DND-41 (cell line): ENCODE results near the gene MFSD6.

Experiments used
- ATAC-seq: fragments of 200-7000 bp; cut with Tn5 transposase; 3 replicates; pipeline ENCODE4 v1.9.1; 2021; ENCODE audit warnings: low read depth; ENCODE audit not compliant: insufficient read depth
- DNase-seq: peaks from one replicate; pipeline ENCODE4 v3.0.0-alpha.2; 2020
- H2AFZ ChIP-seq: 2 replicates; pipeline ENCODE4 v1.6.0; 2012; ENCODE audit warnings: low read depth, low read length
- H3K27ac ChIP-seq: 2 replicates; pipeline ENCODE4 v1.5.1; 2012; ENCODE audit warnings: low read length, inconsistent platforms
- H3K27me3 ChIP-seq: fragments of 200-600 bp; sonication (generic); 2 replicates; pipeline ENCODE4 v1.6.0; 2012; ENCODE audit warnings: low read length, mild to moderate bottlenecking, inconsistent platforms; ENCODE audit not compliant: insufficient read depth, poor library complexity
- H3K36me3 ChIP-seq: 2 replicates; pipeline ENCODE4 v1.5.1; 2012; ENCODE audit warnings: low read length, inconsistent platforms; ENCODE audit not compliant: insufficient read depth
- H3K4me1 ChIP-seq: 2 replicates; pipeline ENCODE4 v1.5.1; 2012; ENCODE audit warnings: mild to moderate bottlenecking, low read length; ENCODE audit not compliant: insufficient read depth
- H3K4me2 ChIP-seq: 2 replicates; pipeline ENCODE4 v1.6.0; 2012; ENCODE audit warnings: mild to moderate bottlenecking, moderate library complexity, low read length, inconsistent platforms; ENCODE audit not compliant: insufficient read depth
- H3K4me3 ChIP-seq, 2 experiments: fragments of 200-600 bp in 1 of 2; shearing (Covaris generic) in 1 of 2; 2 replicates each; pipeline ENCODE4 v1.5.1; 2012 to 2016; ENCODE audit warnings: inconsistent platforms in 2 of 2, low read length in 2 of 2, mild to moderate bottlenecking in 2 of 2, low read depth in 1 of 2, moderate library complexity in 1 of 2
- H3K79me2 ChIP-seq: 2 replicates; pipeline ENCODE4 v1.6.0; 2012; ENCODE audit warnings: low read length, inconsistent platforms; ENCODE audit not compliant: insufficient read depth
- H3K9ac ChIP-seq: 2 replicates; pipeline ENCODE4 v1.6.0; 2012; ENCODE audit warnings: low read depth, mild to moderate bottlenecking, inconsistent platforms, low read length, moderate library complexity
- H3K9me3 ChIP-seq: 2 replicates; pipeline ENCODE4 v1.5.1; 2012; ENCODE audit warnings: low read length, moderate library complexity, mild to moderate bottlenecking, inconsistent platforms; ENCODE audit not compliant: insufficient read depth, severe bottlenecking
- H4K20me1 ChIP-seq: 2 replicates; pipeline ENCODE4 v1.6.0; 2012; ENCODE audit warnings: low read length; ENCODE audit not compliant: insufficient read depth
- EZH2 ChIP-seq: IDR thresholded peaks from 3 replicates; pipeline ENCODE4 v1.6.1; 2012; ENCODE audit warnings: borderline replicate concordance, low read depth, mild to moderate bottlenecking, moderate library complexity, low read length, inconsistent platforms; ENCODE audit not compliant: severe bottlenecking
- TF ChIP-seq, protein P1 (sequence below): IDR thresholded peaks from 2 replicates; pipeline ENCODE4 v1.5.1; 2012; ENCODE audit warnings: borderline replicate concordance, low read length, moderate library complexity, mild to moderate bottlenecking; ENCODE audit not compliant: poor library complexity, severe bottlenecking; ENCODE audit errors: extremely low read depth

Gene MFSD6

DNA sequence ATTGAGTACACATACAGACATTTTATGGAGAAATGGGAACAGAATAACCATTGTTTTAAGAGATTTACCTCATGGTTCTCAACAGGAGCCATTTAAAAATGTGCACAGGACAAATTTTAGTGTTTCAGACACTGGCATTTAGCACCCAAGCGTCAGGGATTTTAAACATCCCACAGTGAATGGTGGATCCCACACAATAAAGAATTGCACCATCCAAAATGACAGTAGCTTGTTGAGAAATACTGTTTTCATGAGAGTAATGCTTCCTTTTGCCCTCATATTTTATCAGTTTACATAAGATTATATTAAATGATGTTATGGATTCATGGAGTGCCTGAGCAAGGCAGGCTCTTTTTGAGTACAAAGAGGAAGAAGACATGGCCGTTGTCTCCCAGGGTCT, 54.0 kb downstream of the MFSD6 start:
- peaks cover 15% of the 10 kb centered on the region; the same call in 1 of the 2 replicates for H3K79me2 ChIP-seq
- no peak for ATAC-seq

DNA sequence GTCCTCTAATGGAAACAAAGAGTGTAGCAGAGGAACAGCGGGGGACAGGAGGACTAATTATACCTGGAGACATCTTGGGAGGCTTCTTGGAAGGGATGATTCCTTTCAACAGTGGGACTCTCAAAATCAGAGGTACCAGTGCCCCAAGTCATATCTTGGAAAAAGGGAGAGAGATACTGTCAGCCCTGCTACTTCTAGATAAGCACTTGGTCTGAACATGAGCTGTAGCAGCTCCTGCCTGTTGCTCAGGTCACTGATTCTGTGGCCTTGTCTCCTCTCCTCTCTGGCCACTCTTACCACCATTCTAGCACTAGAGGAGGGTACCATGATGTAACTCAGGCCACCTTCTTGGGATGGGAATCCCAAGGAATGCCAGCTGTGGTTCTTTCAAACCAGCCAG, 54.5 kb downstream of the MFSD6 start:
- TF ChIP-seq, protein P1, sequence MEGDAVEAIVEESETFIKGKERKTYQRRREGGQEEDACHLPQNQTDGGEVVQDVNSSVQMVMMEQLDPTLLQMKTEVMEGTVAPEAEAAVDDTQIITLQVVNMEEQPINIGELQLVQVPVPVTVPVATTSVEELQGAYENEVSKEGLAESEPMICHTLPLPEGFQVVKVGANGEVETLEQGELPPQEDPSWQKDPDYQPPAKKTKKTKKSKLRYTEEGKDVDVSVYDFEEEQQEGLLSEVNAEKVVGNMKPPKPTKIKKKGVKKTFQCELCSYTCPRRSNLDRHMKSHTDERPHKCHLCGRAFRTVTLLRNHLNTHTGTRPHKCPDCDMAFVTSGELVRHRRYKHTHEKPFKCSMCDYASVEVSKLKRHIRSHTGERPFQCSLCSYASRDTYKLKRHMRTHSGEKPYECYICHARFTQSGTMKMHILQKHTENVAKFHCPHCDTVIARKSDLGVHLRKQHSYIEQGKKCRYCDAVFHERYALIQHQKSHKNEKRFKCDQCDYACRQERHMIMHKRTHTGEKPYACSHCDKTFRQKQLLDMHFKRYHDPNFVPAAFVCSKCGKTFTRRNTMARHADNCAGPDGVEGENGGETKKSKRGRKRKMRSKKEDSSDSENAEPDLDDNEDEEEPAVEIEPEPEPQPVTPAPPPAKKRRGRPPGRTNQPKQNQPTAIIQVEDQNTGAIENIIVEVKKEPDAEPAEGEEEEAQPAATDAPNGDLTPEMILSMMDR = no peak
- TF ChIP-seq EZH2 = no peak

More for the DNA sequence above, 54.0 kb downstream of the MFSD6 start:
- Histone ChIP-seq H3K36me3 (peaks cover 23% of the 10 kb centered on the region), H3K4me2 (no peak overlapping the region), H3K9me3 (no peaks in the 10 kb centered on the region), H2AFZ (no peak overlapping the region), H3K4me1 (no peaks in the 10 kb centered on the region), H3K4me3 (no peak overlapping the region), H3K9ac (no peak overlapping the region), H4K20me1 (0 out of 2 replicates have a peak, but pooled peaks cover 3% of the 10 kb centered on the region), H3K27me3 (no peaks in the 10 kb centered on the region), H3K27ac (no peak overlapping the region)
- DNase-seq = no peak
- TF ChIP-seq EZH2 = no peak
- TF ChIP-seq, protein P1 = no peak

DNA sequence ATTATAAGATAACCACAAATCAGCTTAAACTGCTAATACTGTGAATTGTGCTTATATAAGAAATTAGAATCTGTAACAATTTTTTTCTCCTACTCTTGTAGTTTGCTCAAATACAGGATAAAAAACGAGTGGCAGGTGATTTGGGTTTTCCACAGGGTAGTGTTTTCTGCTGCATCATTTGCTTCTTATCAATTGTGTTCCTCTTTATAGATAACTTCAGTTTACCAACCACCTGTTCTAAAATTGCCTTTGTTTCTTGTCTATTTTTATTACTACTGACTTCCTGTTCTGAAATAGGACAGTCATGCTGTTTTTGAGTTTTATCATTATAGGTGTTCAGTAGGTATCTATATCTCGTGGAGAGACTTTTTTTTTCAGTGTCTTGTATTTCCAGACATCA, 56.9 kb downstream of the MFSD6 start:
- Histone ChIP-seq H2AFZ (no peak overlapping the region), H3K27me3 (no peaks in the 10 kb centered on the region), H3K9me3 (no peaks in the 10 kb centered on the region), H3K4me3 (no peak overlapping the region), H3K9ac (no peak overlapping the region), H3K27ac (no peak overlapping the region), H3K4me1 (peaks cover 8% of the 10 kb centered on the region), H3K79me2 (peaks cover 12% of the 10 kb centered on the region; the same call in 1 of the 2 replicates), H4K20me1 (no peaks in the 10 kb centered on the region), H3K36me3 (peaks cover 16% of the 10 kb centered on the region), H3K4me2 (no peak overlapping the region)
- TF ChIP-seq EZH2 = no peak
- TF ChIP-seq, protein P1 = no peak
- DNase-seq (no peak), ATAC-seq (no peak)

More for the DNA sequence above, 54.5 kb downstream of the MFSD6 start:
- Histone ChIP-seq H3K36me3 (peaks cover 19% of the 10 kb centered on the region), H2AFZ (no peak overlapping the region), H3K9ac (no peak overlapping the region), H3K4me2 (no peak overlapping the region), H3K4me1 (no peaks in the 10 kb centered on the region), H4K20me1 (0 out of 2 replicates have a peak, but pooled peaks cover 3% of the 10 kb centered on the region), H3K79me2 (peaks cover 15% of the 10 kb centered on the region; the same call in 1 of the 2 replicates), H3K27me3 (no peaks in the 10 kb centered on the region), H3K4me3 (no peak overlapping the region), H3K9me3 (no peaks in the 10 kb centered on the region), H3K27ac (no peak overlapping the region)
- ATAC-seq (no peak), DNase-seq (no peak)
